Activated CD8-positive, alpha-beta T cell treated with anti-CD3 and anti-CD28 coated beads for 36 hours (primary cell): Measurements from ENCODE around the gene ANKRD55. TPM values are rescaled to one million over a fixed set of nuclear protein-coding genes. Genes with fewer than 3 reads are reported as not detected.
"Not testable (repeated sequence)": the region's sequence is repeated elsewhere in the genome, so short reads cannot be mapped to it uniquely, and the experiment has no call there.

Experiments used
- ATAC-seq: fragments of 200-7000 bp; cut with Tn5 transposase; one replicate; pipeline ENCODE4 v1.10.0; 2021; ENCODE audit warnings: mild to moderate bottlenecking, moderate library complexity
- CTCF ChIA-PET: fragments of 350-600 bp; sonication (Branson Sonifier 250); formaldehyde crosslinking; loops from one replicate; lab custom pipeline; 2021; ENCODE audit warnings: antibody characterized with exemption; lab: Charles Lee
- POLR2A ChIA-PET: fragments of 350-600 bp; sonication (Branson Sonifier 250); formaldehyde crosslinking; loops from one replicate; lab custom pipeline; 2021; ENCODE audit warnings: antibody characterized with exemption; lab: Charles Lee
- DNase-seq: peaks from one replicate; pipeline ENCODE4 v3.0.0-alpha.2; 2020
- H3K27ac Mint-ChIP-seq: one replicate; pipeline ENCODE4 v1.8.0; 2021; ENCODE audit warnings: mild to moderate bottlenecking, mixed read lengths
- H3K27me3 Mint-ChIP-seq: one replicate; pipeline ENCODE4 v1.8.0; 2021; ENCODE audit warnings: mixed read lengths
- H3K36me3 Mint-ChIP-seq: one replicate; pipeline ENCODE4 v1.8.0; 2021; ENCODE audit warnings: low read depth, mixed read lengths
- H3K4me1 Mint-ChIP-seq: one replicate; pipeline ENCODE4 v1.8.0; 2021; ENCODE audit warnings: low read depth, mixed read lengths
- H3K4me3 Mint-ChIP-seq: one replicate; pipeline ENCODE4 v1.8.0; 2021; ENCODE audit warnings: mild to moderate bottlenecking, moderate library complexity, mixed read lengths
- H3K9me3 Mint-ChIP-seq: one replicate; pipeline ENCODE4 v1.8.0; 2021; ENCODE audit warnings: mixed read lengths
- CTCF ChIP-seq: fragments of 200-600 bp; IDR thresholded peaks from one replicate; pipeline ENCODE4 v1.8.0; 2022; ENCODE audit warnings: antibody characterized with exemption, mild to moderate bottlenecking
- intact Hi-C: fragments of 100-400 bp; cut with micrococcal nuclease; formaldehyde crosslinking; loops from one replicate; pipeline ENCODE4 v1.10.0; 2022
- total RNA-seq, 2 experiments: library from RNA; stranded (reverse); gene quantifications; one replicate each; pipeline ENCODE4 v1.2.3, GENCODE V29; 2021

The ANKRD55 gene
- total RNA-seq, 2 experiments from 2014 or later, result not detected

- intact Hi-C loops, result loop anchor here (5.0 kb wide), 1 partner anchor 88 kb away; the partner anchor contains the start of gene IL6ST
- H3K4me1 Mint-ChIP-seq, result peaks cover 34% of the 10 kb centered on the region
- CTCF ChIA-PET, result interaction anchor here (0.6 kb wide), 1 partner anchor 30 kb away, joined by 3 read pairs; no protein-coding TSS in a partner anchor
- DNase-seq, result peak; percentile 46
- H3K9me3 Mint-ChIP-seq, result no peaks in the 10 kb centered on the region
- no peaks in the 10 kb centered on the region for H3K36me3 Mint-ChIP-seq
- TF ChIP-seq CTCF, result no peak
- peaks cover 2% of the 10 kb centered on the region for H3K27me3 Mint-ChIP-seq
- POLR2A ChIA-PET, result interaction anchor here (0.6 to 1.3 kb wide), 2 partner anchors 9 to 133 kb away, joined by 3 to 4 read pairs; no protein-coding TSS in a partner anchor
- no peak overlapping the region for H3K4me3 Mint-ChIP-seq
- peak overlapping the region; percentile 11 for H3K27ac Mint-ChIP-seq
- peak; percentile 78 for ATAC-seq
Measured at GRCh38 chr5:56080375-56081052, 152.6 kb downstream of the ANKRD55 start.

GRCh38 chr5:56079157-56079500 is 154.0 kb downstream of the ANKRD55 start:
- ATAC-seq, H3K9me3 Mint-ChIP-seq, DNase-seq, H3K27me3 Mint-ChIP-seq, CTCF ChIA-PET, H3K27ac Mint-ChIP-seq, POLR2A ChIA-PET, intact Hi-C loops, H3K36me3 Mint-ChIP-seq, H3K4me3 Mint-ChIP-seq: not testable (repeated sequence)
- H3K4me1 Mint-ChIP-seq, result peaks cover 30% of the 10 kb centered on the region

- TF ChIP-seq CTCF, result no peak
- Mint-ChIP-seq H3K4me3 (no peak overlapping the region), H3K4me1 (peaks cover 34% of the 10 kb centered on the region), H3K36me3 (no peaks in the 10 kb centered on the region), H3K9me3 (no peaks in the 10 kb centered on the region), H3K27me3 (peaks cover 2% of the 10 kb centered on the region), H3K27ac (no peak overlapping the region)
- ATAC-seq (no peak), DNase-seq (no peak)
- ChIA-PET CTCF (no interaction called here), POLR2A (no interaction called here)
- intact Hi-C loops, result no loop called here
Measured at GRCh38 chr5:56078278-56079156, 154.6 kb downstream of the ANKRD55 start.

- H3K4me3 Mint-ChIP-seq, result no peak overlapping the region
- peaks cover 2% of the 10 kb centered on the region for H3K27me3 Mint-ChIP-seq
- POLR2A ChIA-PET, result no interaction called here
- intact Hi-C loops, result no loop called here
- peaks cover 38% of the 10 kb centered on the region for H3K4me1 Mint-ChIP-seq
- no peaks in the 10 kb centered on the region for H3K36me3 Mint-ChIP-seq
- no peaks in the 10 kb centered on the region for H3K9me3 Mint-ChIP-seq
- ATAC-seq, result no peak
- CTCF ChIA-PET, result no interaction called here
- no peak overlapping the region for H3K27ac Mint-ChIP-seq
- no peak for DNase-seq
- TF ChIP-seq CTCF, result no peak
Measured at GRCh38 chr5:56077796-56078233, 155.3 kb downstream of the ANKRD55 start.

- Mint-ChIP-seq H3K4me1 (peaks cover 34% of the 10 kb centered on the region), H3K9me3 (no peaks in the 10 kb centered on the region), H3K4me3 (no peak overlapping the region), H3K36me3 (no peaks in the 10 kb centered on the region), H3K27me3 (peaks cover 2% of the 10 kb centered on the region), H3K27ac (no peak overlapping the region)
- no peak for DNase-seq
- ChIA-PET POLR2A (interaction anchor here (0.6 kb wide), 1 partner anchor 28 kb away, joined by 3 read pairs; no protein-coding TSS in a partner anchor), CTCF (no interaction called here)
- no peak for ATAC-seq
- no peak for TF ChIP-seq CTCF
- intact Hi-C loops, result no loop called here
Measured at GRCh38 chr5:56076486-56076885, 156.6 kb downstream of the ANKRD55 start.
